Measurements from ENCODE around the gene ZNF622. TPM values are rescaled to one million over a fixed set of nuclear protein-coding genes. Genes with fewer than 3 reads are reported as not detected.

Gene ZNF622
- total and polyA plus RNA-seq, 2 donors (not counting 3 experiments of a cell fraction or from before 2014, with no cell fraction given), result 10.0 to 26.6 TPM

GRCh38 chr5:16508730-16509531 is 43.3 kb upstream of the ZNF622 start:
- Histone ChIP-seq H3K27ac (ENCODE audit: insufficient read depth, low read depth, low read length) (no peak overlapping the region), H3K4me2 (ENCODE audit: insufficient read depth, low read length) (no peak overlapping the region), H3K9me3 (replicated peaks; ENCODE audit: control insufficient read depth, insufficient read depth, low read length) (no peaks in the 10 kb centered on the region), H3K9me1 (replicated peaks; ENCODE audit: control insufficient read depth, extremely low read depth, insufficient read depth, low read length) (no peaks in the 10 kb centered on the region), H3K27me3 (ENCODE audit: control insufficient read depth in 2 of 2, insufficient read depth in 2 of 2, low read length in 2 of 2) (peaks cover 7 to 15% of the 10 kb centered on the region in 2 experiments), H3K36me3 (ENCODE audit: control insufficient read depth in 2 of 2, extremely low read depth in 1 of 2, insufficient read depth in 2 of 2, low read length in 2 of 2) (no peaks in the 10 kb centered on the region), H2AFZ (ENCODE audit: low read depth, low read length) (no peak overlapping the region), H3K4me3 (replicated peaks in 1 of 3; ENCODE audit: insufficient read depth in 1 of 3, low read depth in 1 of 3, low read length in 3 of 3) (no peak overlapping the region), H3K79me2 (ENCODE audit: control insufficient read depth, insufficient read depth, low read length) (no peaks in the 10 kb centered on the region), H3K9ac (replicated peaks; ENCODE audit: extremely low read depth, insufficient read depth, low read length) (no peak overlapping the region), H3K4me1 (ENCODE audit: control insufficient read depth, extremely low read depth, insufficient read depth, low read length) (no peaks in the 10 kb centered on the region), H4K20me1 (replicated peaks; ENCODE audit: control insufficient read depth, extremely low read depth, insufficient read depth, low read length) (no peaks in the 10 kb centered on the region)
- BruUV-seq (replicated peaks), result no TSS peak
- dilution Hi-C loops (cut with MboI; ENCODE audit: extremely low pct_ligation_motif_present, low sequenced_read_pairs), result no loop called here
- no peak for DNase-seq (ENCODE audit: low read depth, low spot score)
- no peak for FAIRE-seq
- TF ChIP-seq FOS (IDR thresholded peaks at IDR 0.05; ENCODE audit: borderline replicate concordance, insufficient read depth, low read length), result no peak
- no peak for TF ChIP-seq CTCF (IDR thresholded peaks at IDR 0.05; ENCODE audit: extremely low read depth in 1 of 2, insufficient read depth in 1 of 2, low read depth in 1 of 2, low read length in 2 of 2)
- no peak for TF ChIP-seq MAX (IDR thresholded peaks at IDR 0.05; ENCODE audit: insufficient read depth, insufficient read length)
- peak; percentile 25 for TF ChIP-seq EZH2 (IDR thresholded peaks at IDR 0.05; ENCODE audit: borderline replicate concordance, low read depth, low read length, severe bottlenecking)
- TF ChIP-seq POLR2AphosphoS5 (IDR thresholded peaks at IDR 0.05; ENCODE audit: insufficient read depth, low read depth, low read length), result no peak
- no peak for TF ChIP-seq POLR2A (IDR thresholded peaks at IDR 0.05; ENCODE audit: low read depth, low read length)
- no peak for TF ChIP-seq GATA2 (IDR thresholded peaks at IDR 0.05; ENCODE audit: insufficient read depth, insufficient read length, low read depth, low read length)
- TF ChIP-seq MYC (IDR thresholded peaks at IDR 0.05; ENCODE audit: low read depth, low read length), result no peak
- intact Hi-C loops (cut with micrococcal nuclease), result no loop called here
- POLR2A ChIA-PET, result no interaction called here
- CTCF ChIA-PET, result no interaction called here
